Spleen (tissue), 11 donors: Measurements from ENCODE around the gene STAT6. TPM values are rescaled to one million over a fixed set of nuclear protein-coding genes. Genes with fewer than 3 reads are reported as not detected.

Source experiments
- DNase-seq: peaks from one replicate; pipeline ENCODE4 v3.0.0-alpha.2; 2020
- H3K27ac ChIP-seq, 8 donors: fragments of 200-600 bp; sonication (generic) in 7 of 8; 1 replicate in 4 of 8; 2 replicates in 4 of 8; pipeline versions ENCODE4 v1.5.0 to v1.8.0; 2016 to 2021; ENCODE audit warnings: inconsistent platforms in 4 of 8, mild to moderate bottlenecking in 4 of 8, moderate library complexity in 1 of 8
- H3K27me3 ChIP-seq, 7 donors: fragments of 200-600 bp; sonication (generic) in 6 of 7; replicated peaks in 1 of 7; 1 replicate in 4 of 7; 2 replicates in 3 of 7; pipeline versions ENCODE4 v1.5.0 to v1.8.0; 2016 to 2021; ENCODE audit warnings: inconsistent platforms in 3 of 7, mild to moderate bottlenecking in 1 of 7
- H3K36me3 ChIP-seq, 6 donors: fragments of 200-600 bp; sonication (generic) in 5 of 6; 1 replicate in 4 of 6; 2 replicates in 2 of 6; pipeline versions ENCODE4 v1.5.0 to v1.8.0; 2016 to 2021; ENCODE audit warnings: inconsistent platforms in 2 of 6
- H3K4me1 ChIP-seq, 6 donors: fragments of 200-600 bp; sonication (generic) in 5 of 6; 1 replicate in 3 of 6; 2 replicates in 3 of 6; pipeline versions ENCODE4 v1.5.0 to v1.8.0; 2016 to 2021; ENCODE audit warnings: inconsistent platforms in 3 of 6
- H3K4me3 ChIP-seq, 8 donors: fragments of 200-600 bp; sonication (generic) in 7 of 8; 1 replicate in 4 of 8; 2 replicates in 4 of 8; pipeline versions ENCODE4 v1.5.0 to v1.8.0; 2016 to 2021; ENCODE audit warnings: inconsistent platforms in 4 of 8, mild to moderate bottlenecking in 4 of 8, moderate library complexity in 2 of 8
- H3K9me3 ChIP-seq, 8 donors: fragments of 200-600 bp; sonication (generic) in 7 of 8; 1 replicate in 4 of 8; 2 replicates in 4 of 8; pipeline versions ENCODE4 v1.5.0 to v1.8.0; 2016 to 2021; ENCODE audit warnings: inconsistent platforms in 4 of 8
- POLR2A ChIP-seq, 3 donors: fragments of 450-650 bp; IDR thresholded peaks; one replicate each; pipeline ENCODE4 v1.5.1; 2017; ENCODE audit warnings: antibody characterized with exemption in 3 of 3, mild to moderate bottlenecking in 1 of 3
- POLR2AphosphoS5 ChIP-seq, 3 donors: sonication (generic); formaldehyde crosslinking; IDR thresholded peaks; one replicate each; pipeline ENCODE4 v1.5.1; 2017; ENCODE audit warnings: antibody characterized with exemption in 3 of 3
- WGBS, 5 donors: extraction: QIAGEN DNeasy Blood & Tissue Kit in 3 of 5; methylation state at CpG; one replicate each; pipeline versions ENCODE4 v1.1.5 to v1.1.7; 2013 to 2018; 5-methylcytosine and 5-hydroxymethylcytosine counted together
- intact Hi-C: fragments of 100-400 bp; cut with DNase I; formaldehyde crosslinking; loops from one replicate; pipeline ENCODE4 v1.15.0; 2023; ENCODE audit warnings: low total_unique reads
- polyA plus RNA-seq, 3 donors: library from polyadenylated mRNA; stranded (reverse); fragments of 200-250 nt; gene quantifications; one replicate each; pipeline ENCODE4 v1.2.1, GENCODE V29; 2013
- total RNA-seq, 7 donors: library from RNA; depleted of rRNA in 3 of 7; stranded (reverse); fragments of >200 nt in 3 of 7; fragmentation: NEBNext Ultra II Directional in 4 of 7; extraction: Animal tissue kit (Norgen Biotek cat#: 25700) in 4 of 7; gene quantifications; one replicate each; pipeline versions ENCODE4 v1.1.0 to v1.2.1, GENCODE V29; 2016 to 2021
- TF ChIP-seq, protein P1 (sequence below), 11 experiments: fragments of 200-600 bp in 7 of 11; fragments of 450-650 bp in 4 of 11; sonication (generic) in 4 of 11; IDR thresholded peaks in 8 of 11; conservative IDR thresholded peaks in 3 of 11; 1 replicate in 7 of 11; 2 replicates in 4 of 11; pipeline versions ENCODE4 v1.4.0 to v1.8.0; 2016 to 2021; ENCODE audit warnings: antibody characterized with exemption in 11 of 11, inconsistent platforms in 4 of 11, mild to moderate bottlenecking in 1 of 11
- donor health status: healthy with polysubstance abuse.
- donor health status: DM: no; HTN: no; CAD: no; lungs with moderate emphysema.
- donor health status: DM: no; HTN: no; CAD: no.
- donor health status: Bipolar disorder and iron deficiency.
- donor health status: healthy.
- donor health status: DM: no; HTN: no; CAD: no.
- donor health status: DM: yes; HTN: yes; CAD: no.

Gene STAT6
- total and polyA plus RNA-seq, 10 donors: 140 to 336 (median 276) TPM

DNA sequence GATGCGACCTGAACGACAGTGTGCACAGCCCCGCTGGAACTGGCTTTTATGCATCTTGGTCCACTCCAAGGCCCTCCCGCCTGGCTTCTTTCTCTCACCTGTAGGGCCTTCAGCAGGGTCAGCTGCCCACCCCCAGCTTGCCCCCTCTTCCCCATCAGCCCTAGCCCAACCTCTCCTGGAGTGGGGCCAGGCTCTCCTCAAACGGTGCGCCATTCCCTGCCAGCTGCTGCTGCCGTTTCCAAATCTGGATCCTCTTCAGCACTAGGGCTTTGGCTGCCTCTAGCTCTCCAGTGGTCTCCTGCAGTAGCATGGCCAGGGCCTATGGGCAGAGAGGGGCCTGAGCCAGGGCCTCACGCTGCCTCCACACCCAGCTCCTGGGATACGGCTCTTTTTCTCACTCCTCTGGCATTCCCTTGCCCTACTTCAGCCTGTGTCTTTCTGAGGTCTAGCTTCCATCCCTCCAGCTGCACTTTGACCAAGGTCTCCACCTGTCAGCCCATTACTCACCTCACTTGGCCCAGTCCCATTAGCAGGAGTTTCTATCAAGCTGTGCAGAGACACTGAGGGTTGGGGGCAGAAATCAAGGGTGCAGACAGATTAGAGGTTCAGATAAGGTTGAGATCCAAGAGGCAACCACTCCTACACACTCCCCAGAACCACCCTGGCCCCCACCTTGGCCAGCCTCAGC lies 5.0 kb downstream of the STAT6 start:
- Histone ChIP-seq H3K27me3 (no peaks in the 10 kb centered on the region), H3K36me3 (peaks cover 0 to 84% (median 64%) of the 10 kb centered on the region in 6 donors), H3K4me3 (no peak overlapping the region), H3K27ac (no peak overlapping the region), H3K9me3 (no peaks in the 10 kb centered on the region), H3K4me1 (peaks cover 13 to 93% (median 34%) of the 10 kb centered on the region in 6 donors)
- peak in 2 of 3 donors; percentile 27 to 51 for TF ChIP-seq POLR2AphosphoS5 (IDR thresholded peaks at IDR 0.05)
- TF ChIP-seq, protein P1, sequence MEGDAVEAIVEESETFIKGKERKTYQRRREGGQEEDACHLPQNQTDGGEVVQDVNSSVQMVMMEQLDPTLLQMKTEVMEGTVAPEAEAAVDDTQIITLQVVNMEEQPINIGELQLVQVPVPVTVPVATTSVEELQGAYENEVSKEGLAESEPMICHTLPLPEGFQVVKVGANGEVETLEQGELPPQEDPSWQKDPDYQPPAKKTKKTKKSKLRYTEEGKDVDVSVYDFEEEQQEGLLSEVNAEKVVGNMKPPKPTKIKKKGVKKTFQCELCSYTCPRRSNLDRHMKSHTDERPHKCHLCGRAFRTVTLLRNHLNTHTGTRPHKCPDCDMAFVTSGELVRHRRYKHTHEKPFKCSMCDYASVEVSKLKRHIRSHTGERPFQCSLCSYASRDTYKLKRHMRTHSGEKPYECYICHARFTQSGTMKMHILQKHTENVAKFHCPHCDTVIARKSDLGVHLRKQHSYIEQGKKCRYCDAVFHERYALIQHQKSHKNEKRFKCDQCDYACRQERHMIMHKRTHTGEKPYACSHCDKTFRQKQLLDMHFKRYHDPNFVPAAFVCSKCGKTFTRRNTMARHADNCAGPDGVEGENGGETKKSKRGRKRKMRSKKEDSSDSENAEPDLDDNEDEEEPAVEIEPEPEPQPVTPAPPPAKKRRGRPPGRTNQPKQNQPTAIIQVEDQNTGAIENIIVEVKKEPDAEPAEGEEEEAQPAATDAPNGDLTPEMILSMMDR (IDR thresholded peaks at IDR 0.05 in 8 of 11, conservative IDR thresholded peaks at IDR 0.05 in 3 of 11): no peak
- no peak for TF ChIP-seq POLR2A (IDR thresholded peaks at IDR 0.05)
- intact Hi-C loops: no loop called here
- no peak for DNase-seq
- WGBS, 5 donors: 85 to 92% (median 90%) methylated on average over 9 of the region's 9 CpGs

DNA sequence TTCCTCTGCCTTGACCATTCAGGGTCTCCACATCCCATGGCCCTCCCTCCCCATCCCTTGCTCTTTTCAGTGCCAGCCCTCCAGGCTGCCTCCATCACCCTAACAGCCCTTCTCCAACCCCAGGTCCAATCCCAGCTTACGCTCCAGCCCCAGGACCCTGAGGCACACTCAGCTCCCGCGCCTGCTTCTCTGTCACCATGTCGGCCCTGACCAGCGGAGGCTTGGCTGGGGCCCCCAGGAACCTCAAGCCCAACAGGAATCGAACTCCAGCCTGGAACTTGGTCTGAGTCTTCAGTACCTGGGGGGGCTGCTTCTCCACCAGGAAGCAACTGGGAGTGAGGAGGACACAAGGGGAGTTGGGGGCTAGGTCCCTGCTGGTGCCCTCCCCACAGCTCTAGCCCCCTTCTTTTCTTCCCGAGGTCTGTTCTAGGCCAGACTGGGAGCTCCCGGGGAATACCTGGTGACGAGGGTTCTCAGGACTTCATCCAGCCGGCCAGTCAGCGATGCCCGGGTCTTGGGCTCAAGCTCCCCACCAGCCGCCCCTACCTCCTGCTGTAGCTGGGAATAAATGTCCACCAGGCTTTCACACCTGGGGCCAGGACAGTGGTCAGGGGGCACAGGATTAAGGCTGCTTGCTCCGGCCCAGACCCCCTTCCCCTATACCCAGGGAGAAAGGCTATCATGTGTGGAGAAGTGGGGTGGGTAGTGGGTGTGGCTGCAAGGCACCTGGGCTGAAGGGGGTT lies 6.0 kb downstream of the STAT6 start:
- 93 to 97% (median 96%) methylated on average over 12 to 14 of the region's 14 CpGs for WGBS, 5 donors
- intact Hi-C loops: no loop called here
- peaks cover 0 to 94% (median 68%) of the 10 kb centered on the region in 6 donors for H3K36me3 ChIP-seq
- DNase-seq: no peak
- H3K4me1 ChIP-seq: peaks cover 13 to 94% (median 34%) of the 10 kb centered on the region in 6 donors
- no peaks in the 10 kb centered on the region for H3K9me3 ChIP-seq
- H3K27ac ChIP-seq: no peak overlapping the region
- no peaks in the 10 kb centered on the region for H3K27me3 ChIP-seq
- no peak for TF ChIP-seq POLR2A (IDR thresholded peaks at IDR 0.05)
- TF ChIP-seq, protein P1 (IDR thresholded peaks at IDR 0.05 in 8 of 11, conservative IDR thresholded peaks at IDR 0.05 in 3 of 11): no peak
- TF ChIP-seq POLR2AphosphoS5 (IDR thresholded peaks at IDR 0.05): peak in 1 of 3 donors; percentile 65
- H3K4me3 ChIP-seq: no peak overlapping the region

DNA sequence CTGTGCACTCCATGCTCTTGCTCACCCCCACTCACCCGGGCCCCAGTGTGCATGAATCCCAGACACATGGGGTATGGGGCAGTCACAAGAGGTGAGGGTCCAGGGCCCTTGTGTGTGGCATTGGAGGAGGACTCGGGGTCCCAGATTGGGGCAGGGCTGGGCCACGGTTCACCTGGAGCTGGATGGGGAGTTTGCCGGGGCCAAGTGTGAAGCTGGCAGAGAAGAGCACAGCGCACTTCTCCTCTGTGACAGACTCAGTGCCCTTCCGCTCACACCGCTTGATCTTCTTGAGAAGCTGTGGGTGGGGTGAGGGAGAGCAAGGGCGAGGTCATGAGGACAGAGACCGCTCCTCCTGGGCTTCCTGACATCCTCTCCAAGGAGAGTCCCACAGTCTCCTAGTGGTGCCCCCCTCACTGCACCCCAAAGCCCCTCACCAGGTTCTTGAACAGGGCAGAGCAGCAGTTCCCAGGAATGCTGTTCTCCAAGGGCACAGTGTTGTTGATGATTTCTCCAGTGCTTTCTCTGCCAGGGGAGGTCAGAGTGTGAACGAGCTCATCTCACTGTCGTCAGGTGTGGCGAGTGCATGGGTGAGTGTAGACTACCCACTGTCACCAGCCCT lies 6.8 kb downstream of the STAT6 start:
- Histone ChIP-seq H3K36me3 (peaks cover 0 to 100% (median 76%) of the 10 kb centered on the region in 6 donors), H3K9me3 (no peaks in the 10 kb centered on the region), H3K4me1 (peaks cover 7 to 94% (median 27%) of the 10 kb centered on the region in 6 donors), H3K27ac (peak overlapping the region in 1 of 8 donors; percentile 11), H3K4me3 (no peak overlapping the region), H3K27me3 (no peaks in the 10 kb centered on the region)
- intact Hi-C loops: no loop called here
- TF ChIP-seq POLR2A (IDR thresholded peaks at IDR 0.05) (no peak), POLR2AphosphoS5 (IDR thresholded peaks at IDR 0.05) (peak; percentile 30 to 36 (median 30))
- TF ChIP-seq, protein P1 (IDR thresholded peaks at IDR 0.05 in 8 of 11, conservative IDR thresholded peaks at IDR 0.05 in 3 of 11): no peak
- no peak for DNase-seq
- WGBS, 5 donors: 93 to 96% (median 95%) methylated on average over 12 of the region's 12 CpGs
